HFFc6 (cell line): ENCODE results near the gene PHACTR1. TPM values are rescaled to one million over a fixed set of nuclear protein-coding genes. Genes with fewer than 3 reads are reported as not detected.
A peak's percentile ranks its signal among the peaks of the same experiment; 100 is the strongest.
"Not testable (repeated sequence)": the region's sequence is repeated elsewhere in the genome, so short reads cannot be mapped to it uniquely, and the experiment has no call there.

Experiments used
- DNase-seq: peaks from one replicate; pipeline ENCODE4 v3.0.0-alpha.2; 2018
- H3K27ac Mint-ChIP-seq: 2 replicates; pipeline ENCODE4 v1.8.0; 2020; ENCODE audit warnings: mild to moderate bottlenecking, mixed read lengths
- H3K27me3 Mint-ChIP-seq: 2 replicates; pipeline ENCODE4 v1.8.0; 2021; ENCODE audit warnings: mild to moderate bottlenecking, moderate library complexity, mixed read lengths; ENCODE audit not compliant: insufficient read depth
- H3K36me3 Mint-ChIP-seq: 2 replicates; pipeline ENCODE4 v1.8.0; 2021; ENCODE audit warnings: low read depth, mixed read lengths
- H3K4me1 Mint-ChIP-seq: 2 replicates; pipeline ENCODE4 v1.8.0; 2020; ENCODE audit warnings: low read depth, mixed read lengths
- H3K4me3 Mint-ChIP-seq: 2 replicates; pipeline ENCODE4 v1.8.0; 2020; ENCODE audit warnings: mild to moderate bottlenecking, moderate library complexity, mixed read lengths
- H3K9me3 Mint-ChIP-seq: 2 replicates; pipeline ENCODE4 v1.8.0; 2020; ENCODE audit warnings: mild to moderate bottlenecking, mixed read lengths
- total RNA-seq, 6 experiments: library from RNA; stranded (reverse); fragmentation: NEBNext Ultra II Directional; extraction: Animal tissue kit (Norgen Biotek cat#: 25700); gene quantifications; 2 replicates in 1 of 6; 3 replicates in 5 of 6; pipeline ENCODE4 v1.2.3, GENCODE V29; 2021
- TF ChIP-seq, protein P1 (sequence below): fragments of 200-600 bp; sonication (generic); IDR thresholded peaks from 2 replicates; pipeline ENCODE4 v1.5.0; 2021; ENCODE audit warnings: antibody characterized with exemption, mild to moderate bottlenecking

The PHACTR1 gene
- total RNA-seq, 6 experiments from 2014 or later, result 2.5 to 4.7 (median 3.9) TPM

DNA sequence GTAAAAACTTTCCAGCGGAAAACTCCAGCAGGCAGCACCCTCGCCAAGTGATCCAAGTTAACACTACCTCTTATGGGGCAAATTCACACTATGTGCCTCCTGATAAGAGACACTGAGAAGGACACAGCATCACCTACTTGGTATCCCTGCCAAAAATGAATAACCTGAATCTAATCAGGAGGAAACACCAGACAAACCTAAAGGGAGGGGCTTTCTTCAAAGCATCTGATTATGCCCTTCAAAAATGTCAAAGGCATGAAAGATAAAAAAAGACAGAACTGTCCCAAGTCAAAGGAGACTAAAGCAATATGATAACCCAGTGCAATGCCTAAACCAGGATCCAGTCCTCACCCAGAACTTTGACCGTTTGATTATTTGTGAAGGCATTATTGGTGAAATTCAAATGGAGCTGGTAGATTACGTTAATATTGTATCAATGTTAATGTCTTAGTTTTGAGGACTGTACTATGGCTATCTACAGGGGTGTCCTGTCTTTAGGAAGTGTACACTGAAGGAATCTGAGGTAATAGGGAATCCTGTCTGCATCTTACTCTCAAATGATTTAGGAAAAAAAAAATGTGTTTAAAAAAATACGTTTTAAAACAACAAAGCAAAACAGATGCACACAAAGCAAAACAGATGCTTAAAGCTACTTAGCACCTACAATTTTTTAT, 603.5 kb downstream of the PHACTR1 start:
- Mint-ChIP-seq H3K27ac (no peak overlapping the region), H3K27me3 (no peaks in the 10 kb centered on the region), H3K4me3 (no peak overlapping the region), H3K9me3 (no peaks in the 10 kb centered on the region), H3K36me3 (peaks cover 35% of the 10 kb centered on the region), H3K4me1 (no peaks in the 10 kb centered on the region)
- TF ChIP-seq, protein P1, sequence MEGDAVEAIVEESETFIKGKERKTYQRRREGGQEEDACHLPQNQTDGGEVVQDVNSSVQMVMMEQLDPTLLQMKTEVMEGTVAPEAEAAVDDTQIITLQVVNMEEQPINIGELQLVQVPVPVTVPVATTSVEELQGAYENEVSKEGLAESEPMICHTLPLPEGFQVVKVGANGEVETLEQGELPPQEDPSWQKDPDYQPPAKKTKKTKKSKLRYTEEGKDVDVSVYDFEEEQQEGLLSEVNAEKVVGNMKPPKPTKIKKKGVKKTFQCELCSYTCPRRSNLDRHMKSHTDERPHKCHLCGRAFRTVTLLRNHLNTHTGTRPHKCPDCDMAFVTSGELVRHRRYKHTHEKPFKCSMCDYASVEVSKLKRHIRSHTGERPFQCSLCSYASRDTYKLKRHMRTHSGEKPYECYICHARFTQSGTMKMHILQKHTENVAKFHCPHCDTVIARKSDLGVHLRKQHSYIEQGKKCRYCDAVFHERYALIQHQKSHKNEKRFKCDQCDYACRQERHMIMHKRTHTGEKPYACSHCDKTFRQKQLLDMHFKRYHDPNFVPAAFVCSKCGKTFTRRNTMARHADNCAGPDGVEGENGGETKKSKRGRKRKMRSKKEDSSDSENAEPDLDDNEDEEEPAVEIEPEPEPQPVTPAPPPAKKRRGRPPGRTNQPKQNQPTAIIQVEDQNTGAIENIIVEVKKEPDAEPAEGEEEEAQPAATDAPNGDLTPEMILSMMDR, result no peak
- DNase-seq, result no peak

DNA sequence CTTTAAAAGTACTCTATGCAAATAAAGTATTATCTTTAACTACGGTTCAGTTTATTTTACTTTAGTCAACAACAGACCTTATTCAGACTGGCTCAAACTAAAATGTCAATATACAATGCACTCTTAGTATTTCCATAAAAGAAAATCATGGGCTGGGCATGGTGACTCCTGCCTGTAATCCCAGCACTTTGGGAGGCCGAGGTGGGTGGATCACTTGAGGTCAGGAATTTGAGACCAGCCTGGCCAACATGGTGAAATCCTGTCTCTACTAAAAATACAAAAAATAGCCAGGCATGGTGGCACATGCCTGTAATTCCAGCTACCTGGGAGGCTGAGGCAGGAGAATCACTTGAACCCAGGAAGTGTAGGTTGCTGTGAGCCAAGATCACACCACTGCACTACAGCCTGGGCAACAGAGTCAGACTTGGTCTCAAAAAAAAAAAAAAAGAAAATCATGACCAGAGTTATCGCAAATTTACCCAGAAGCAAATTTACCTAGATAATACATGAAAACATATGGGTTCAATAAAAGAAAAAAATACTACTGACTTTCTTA, 609.5 kb downstream of the PHACTR1 start:
- Mint-ChIP-seq H3K4me1 (peaks cover 22% of the 10 kb centered on the region), H3K36me3 (peaks cover 12% of the 10 kb centered on the region), H3K4me3 (peak overlapping the region; percentile 96; the same call in 1 of the 2 replicates)
- not testable (repeated sequence) for H3K27ac Mint-ChIP-seq, H3K9me3 Mint-ChIP-seq, H3K27me3 Mint-ChIP-seq, DNase-seq

DNA sequence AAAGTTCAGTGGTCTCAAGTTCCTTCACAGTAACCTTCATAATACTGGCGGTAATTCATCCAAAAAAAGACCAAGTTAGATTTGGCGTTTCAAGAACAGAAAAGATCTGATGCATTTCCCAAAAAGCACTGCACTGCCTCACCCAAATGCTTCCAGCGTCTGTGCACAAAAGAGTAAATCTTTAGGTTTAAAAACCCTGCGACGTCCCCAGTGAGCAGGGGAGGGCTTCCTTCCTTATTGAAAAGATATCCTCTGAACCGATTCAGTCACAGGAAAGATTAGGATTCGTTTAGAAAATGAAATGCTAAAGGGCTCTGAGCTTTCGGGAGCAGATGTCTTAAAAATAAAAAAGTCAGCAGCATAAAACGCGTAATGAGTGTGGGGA, 611.1 kb downstream of the PHACTR1 start:
- no peak for DNase-seq

DNA sequence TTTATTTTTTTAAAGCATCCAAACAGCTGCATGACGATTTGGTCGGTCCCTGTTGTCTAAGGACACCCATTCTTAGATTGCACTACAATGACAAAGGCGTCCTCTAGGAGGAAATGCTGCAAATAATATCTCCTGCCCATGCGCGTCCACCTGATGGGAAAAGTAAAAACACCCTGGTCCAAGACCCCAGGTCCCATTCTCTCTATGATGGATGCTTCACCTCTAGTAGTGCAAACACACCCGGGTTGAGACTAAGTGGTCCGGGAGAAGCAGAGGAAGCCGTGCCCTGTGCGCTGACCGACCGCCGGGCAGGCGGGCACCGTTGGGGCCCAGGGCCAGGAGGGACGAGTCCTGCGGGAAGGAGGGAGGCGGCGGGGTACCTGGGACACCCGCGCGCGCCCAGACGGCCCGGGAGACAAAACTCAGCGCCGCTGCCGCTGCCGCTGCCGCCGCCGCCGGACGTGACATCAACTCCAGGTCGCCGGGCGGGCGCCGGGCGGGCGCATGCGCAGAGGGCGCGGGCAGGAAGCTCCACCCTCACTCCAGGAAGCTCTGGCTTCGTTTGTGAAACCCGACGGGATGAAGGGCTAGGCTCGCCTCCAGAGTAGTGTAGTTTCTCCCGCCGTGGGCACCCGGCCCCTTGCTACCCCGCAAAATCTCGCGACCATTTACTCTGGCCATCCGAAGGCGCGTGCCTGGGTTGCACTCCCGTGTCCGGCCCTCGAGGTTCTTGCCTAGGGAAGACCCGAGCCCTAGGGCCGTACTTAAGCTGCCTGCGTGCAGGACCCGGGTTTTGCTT, 611.7 kb downstream of the PHACTR1 start, which contains the start of gene TBC1D7:
Gene TBC1D7, minus strand, starts transcription at position 462 of the 799 bp plus-strand sequence. CDS start 1,639 bp downstream, outside the sequence.
- peak; percentile 91 for DNase-seq
- no peaks in the 10 kb centered on the region for H3K9me3 Mint-ChIP-seq
- TF ChIP-seq, protein P1, result peak; percentile 54
- peaks cover 5% of the 10 kb centered on the region; the same call in 1 of the 2 replicates for H3K36me3 Mint-ChIP-seq
- H3K27me3 Mint-ChIP-seq, result peaks cover 1% of the 10 kb centered on the region; the same call in 1 of the 2 replicates
- peaks cover 27% of the 10 kb centered on the region for H3K4me1 Mint-ChIP-seq
- H3K4me3 Mint-ChIP-seq, result peak within 1 kb of the TSS; percentile 96
- H3K27ac Mint-ChIP-seq, result peak within 1 kb of the TSS; percentile 87

More for the DNA sequence above, 611.1 kb downstream of the PHACTR1 start:
- Mint-ChIP-seq H3K27ac (peak overlapping the region; percentile 87), H3K4me1 (peaks cover 27% of the 10 kb centered on the region), H3K36me3 (peaks cover 5% of the 10 kb centered on the region; the same call in 1 of the 2 replicates), H3K9me3 (no peaks in the 10 kb centered on the region), H3K4me3 (peak overlapping the region; percentile 96), H3K27me3 (peaks cover 1% of the 10 kb centered on the region; the same call in 1 of the 2 replicates)
- TF ChIP-seq, protein P1, result no peak

GRCh38 chr6:13328875-13329183, 612.3 kb downstream of the PHACTR1 start:
- H3K27ac Mint-ChIP-seq, result peak overlapping the region; percentile 87
- no peak for DNase-seq
- H3K9me3 Mint-ChIP-seq, result no peaks in the 10 kb centered on the region
- H3K36me3 Mint-ChIP-seq, result peaks cover 5% of the 10 kb centered on the region; the same call in 1 of the 2 replicates
- TF ChIP-seq, protein P1, result no peak
- H3K4me1 Mint-ChIP-seq, result peaks cover 27% of the 10 kb centered on the region
- peaks cover 1% of the 10 kb centered on the region; the same call in 1 of the 2 replicates for H3K27me3 Mint-ChIP-seq
- peak overlapping the region; percentile 96 for H3K4me3 Mint-ChIP-seq
